NT2/D1 (cell line): ENCODE measurements around the gene GBP2.

Source experiments
- DNase-seq: peaks from one replicate; pipeline ENCODE4 v3.0.0-alpha.2; 2011; ENCODE audit warnings: low read depth, low spot score
- H3K27me3 ChIP-seq: 2 replicates; pipeline ENCODE4 v1.6.0; 2011; ENCODE audit warnings: mild to moderate bottlenecking; ENCODE audit not compliant: insufficient read length, insufficient read depth
- H3K36me3 ChIP-seq: 2 replicates; pipeline ENCODE4 v1.6.1; 2011; ENCODE audit warnings: mild to moderate bottlenecking, low read length, mixed read lengths; ENCODE audit not compliant: insufficient read depth, insufficient read length
- H3K4me1 ChIP-seq: 2 replicates; pipeline ENCODE4 v1.5.1; 2011; ENCODE audit not compliant: insufficient read depth, insufficient read length
- H3K4me3 ChIP-seq: 2 replicates; pipeline ENCODE4 v1.5.1; 2011; ENCODE audit warnings: low read depth; ENCODE audit not compliant: insufficient read length
- H3K9ac ChIP-seq: 2 replicates; pipeline ENCODE4 v1.6.0; 2011; ENCODE audit warnings: low read depth; ENCODE audit not compliant: insufficient read length
- H3K9me3 ChIP-seq: 2 replicates; pipeline ENCODE4 v1.5.1; 2011; ENCODE audit warnings: mild to moderate bottlenecking, low read length; ENCODE audit not compliant: insufficient read depth
- SUZ12 ChIP-seq: IDR thresholded peaks from 2 replicates; pipeline ENCODE4 v1.6.1; 2011; ENCODE audit not compliant: insufficient read length, insufficient read depth; ENCODE audit errors: extremely low read depth
- YY1 ChIP-seq: IDR thresholded peaks from 2 replicates; pipeline ENCODE4 v1.6.1; 2011; ENCODE audit not compliant: insufficient read length, insufficient read depth
- ZNF274 ChIP-seq: IDR thresholded peaks from 2 replicates; pipeline ENCODE4 v1.6.1; 2011; ENCODE audit warnings: mild to moderate bottlenecking, low read depth, low read length

GBP2 gene

DNA sequence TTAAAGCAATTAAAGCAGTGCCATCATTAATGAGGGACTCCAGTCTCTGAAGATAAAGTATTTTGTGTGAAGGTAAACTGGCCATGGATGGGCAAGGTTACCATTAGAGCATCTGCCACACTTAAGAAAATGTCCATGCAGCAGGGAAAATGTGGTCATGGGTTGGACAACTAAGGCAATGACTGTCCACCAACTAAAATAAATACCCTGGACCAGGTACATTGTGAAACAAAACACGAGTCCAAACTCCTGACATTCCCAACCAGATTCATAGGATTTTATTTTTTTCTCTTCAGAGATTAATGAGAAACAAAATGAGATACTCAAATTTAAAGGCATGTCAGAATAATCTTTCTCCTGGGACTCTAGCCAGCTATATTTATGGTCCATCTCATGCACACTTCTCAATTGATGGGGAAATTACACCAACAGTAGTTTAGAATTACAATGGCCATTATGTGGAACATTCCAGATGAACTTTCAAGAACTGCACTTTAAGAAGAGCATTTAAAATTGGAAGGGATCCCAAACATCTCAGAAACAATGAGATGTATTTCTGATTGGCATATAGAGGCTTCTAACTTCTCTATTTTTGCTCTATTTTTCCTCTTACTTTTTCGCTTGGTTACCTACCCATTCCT lies 41.8 kb upstream of the GBP2 start:
- Histone ChIP-seq H3K27me3 (no peaks in the 10 kb centered on the region), H3K9ac (no peak overlapping the region), H3K4me3 (no peak overlapping the region), H3K9me3 (no peaks in the 10 kb centered on the region), H3K36me3 (no peaks in the 10 kb centered on the region), H3K4me1 (no peaks in the 10 kb centered on the region)
- no peak for DNase-seq
- TF ChIP-seq SUZ12 (no peak), YY1 (no peak), ZNF274 (no peak)

DNA sequence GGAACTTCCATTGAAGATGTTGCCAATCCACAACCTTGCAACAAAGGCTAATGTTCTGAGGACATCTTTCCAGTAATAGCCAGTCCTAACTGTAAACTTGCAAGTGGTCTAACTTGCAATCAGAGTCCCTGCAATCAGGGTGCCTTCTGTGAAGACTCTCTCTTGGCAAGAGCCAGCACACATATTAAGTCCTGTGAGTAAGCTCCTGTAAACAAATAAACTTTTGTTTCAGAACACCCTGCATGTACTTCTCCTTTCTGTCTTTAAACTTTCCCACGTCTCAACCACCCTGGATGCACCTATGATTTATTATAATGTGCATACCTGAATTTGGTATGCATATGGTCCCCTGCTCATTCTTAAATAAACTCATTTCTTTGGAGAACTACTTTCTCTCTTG lies 40.8 kb upstream of the GBP2 start:
- H3K9ac ChIP-seq, result no peak overlapping the region
- H3K4me3 ChIP-seq, result no peak overlapping the region
- H3K27me3 ChIP-seq, result no peaks in the 10 kb centered on the region
- no peaks in the 10 kb centered on the region for H3K36me3 ChIP-seq
- no peaks in the 10 kb centered on the region for H3K4me1 ChIP-seq
- TF ChIP-seq SUZ12 (no peak), YY1 (no peak), ZNF274 (no peak)
- DNase-seq, result no peak
- no peaks in the 10 kb centered on the region for H3K9me3 ChIP-seq

DNA sequence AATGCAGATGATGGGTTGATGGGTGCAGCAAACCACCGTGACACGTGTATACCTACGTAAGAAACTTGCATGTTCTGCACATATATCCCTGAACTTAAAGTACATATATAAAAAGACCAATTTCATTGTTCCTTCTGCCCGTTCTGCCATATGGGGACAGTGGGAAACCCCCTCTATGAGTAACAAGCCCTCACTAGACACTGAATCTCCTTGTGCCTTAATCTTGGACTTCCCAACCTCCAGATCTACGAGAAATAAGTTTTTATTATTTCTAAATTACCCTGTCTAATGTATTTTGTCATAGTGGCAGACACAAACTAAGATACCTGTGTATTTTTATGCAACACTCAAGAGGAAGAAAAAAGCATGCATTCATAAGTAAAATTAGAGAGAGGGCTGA lies 39.9 kb upstream of the GBP2 start:
- Histone ChIP-seq H3K9me3 (no peaks in the 10 kb centered on the region), H3K4me1 (no peaks in the 10 kb centered on the region), H3K36me3 (no peaks in the 10 kb centered on the region), H3K9ac (no peak overlapping the region), H3K4me3 (no peak overlapping the region), H3K27me3 (no peaks in the 10 kb centered on the region)
- no peak for DNase-seq
- TF ChIP-seq YY1 (no peak), SUZ12 (no peak), ZNF274 (no peak)

DNA sequence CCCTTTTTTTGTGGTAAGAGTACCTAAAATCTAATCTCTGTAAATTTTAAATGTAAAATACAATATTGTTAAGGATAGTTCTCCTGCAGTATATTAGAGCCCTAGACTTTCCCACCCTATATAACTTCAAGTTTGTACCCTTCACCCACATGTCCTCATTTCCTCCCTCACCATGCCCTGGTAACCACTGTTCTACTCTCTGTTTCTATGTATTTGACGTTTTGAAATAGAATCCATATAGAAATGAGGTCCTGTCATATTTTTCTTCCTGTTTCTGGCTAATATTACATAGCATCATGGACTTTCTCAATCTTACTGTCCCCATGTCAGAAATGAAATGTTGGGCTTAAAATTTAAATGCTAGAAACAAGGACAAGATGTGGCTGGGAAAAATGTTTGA lies 25.1 kb upstream of the GBP2 start:
- DNase-seq, result no peak
- Histone ChIP-seq H3K4me1 (no peaks in the 10 kb centered on the region), H3K36me3 (no peaks in the 10 kb centered on the region), H3K9me3 (no peaks in the 10 kb centered on the region), H3K4me3 (no peak overlapping the region), H3K9ac (no peak overlapping the region), H3K27me3 (no peaks in the 10 kb centered on the region)
- TF ChIP-seq ZNF274 (no peak), SUZ12 (no peak), YY1 (no peak)

DNA sequence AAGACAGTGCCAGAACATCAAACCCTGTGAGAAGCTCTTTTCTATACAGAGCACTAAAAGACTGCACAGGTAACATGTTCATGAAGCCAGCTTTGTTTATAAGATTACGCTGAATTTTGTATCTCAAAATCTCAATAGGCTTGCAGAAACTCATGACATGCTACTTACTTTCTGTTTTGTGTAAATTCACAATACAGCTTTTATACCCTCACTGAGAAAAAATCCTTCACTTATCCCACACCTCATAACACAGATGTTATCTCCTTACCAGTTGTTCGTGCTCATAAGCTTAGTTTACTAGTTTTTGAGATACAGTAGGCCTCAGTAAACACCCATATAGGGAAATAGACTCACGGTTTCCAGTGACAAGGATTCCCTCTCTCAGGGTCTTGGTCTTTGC lies 24.1 kb upstream of the GBP2 start:
- Histone ChIP-seq H3K27me3 (no peaks in the 10 kb centered on the region), H3K4me1 (no peaks in the 10 kb centered on the region), H3K4me3 (no peak overlapping the region), H3K9me3 (no peaks in the 10 kb centered on the region), H3K36me3 (no peaks in the 10 kb centered on the region), H3K9ac (no peak overlapping the region)
- no peak for DNase-seq
- TF ChIP-seq ZNF274 (no peak), YY1 (no peak), SUZ12 (no peak)

DNA sequence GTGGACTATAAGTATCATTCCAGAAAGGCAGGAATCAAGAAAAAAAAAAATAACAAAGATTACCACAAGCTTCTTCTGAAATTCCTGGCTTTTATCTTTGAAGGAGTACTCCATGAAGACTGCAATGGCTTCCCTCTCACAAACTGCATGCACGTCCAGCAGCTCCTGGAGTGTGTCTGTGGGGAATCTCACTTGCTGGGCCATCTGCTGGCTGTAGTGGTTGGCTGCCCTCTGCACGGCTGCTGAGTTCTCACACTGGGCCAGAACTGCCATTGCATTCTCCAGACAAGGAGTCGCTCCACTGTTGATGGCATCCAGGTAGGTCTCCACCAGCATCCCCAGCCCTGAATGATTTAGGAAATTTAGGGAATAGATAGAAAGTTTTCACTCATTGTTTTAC lies 23.3 kb upstream of the GBP2 start:
- no peak overlapping the region for H3K9ac ChIP-seq
- no peaks in the 10 kb centered on the region for H3K4me1 ChIP-seq
- DNase-seq, result no peak
- H3K9me3 ChIP-seq, result no peaks in the 10 kb centered on the region
- H3K4me3 ChIP-seq, result no peak overlapping the region
- H3K27me3 ChIP-seq, result no peaks in the 10 kb centered on the region
- no peaks in the 10 kb centered on the region for H3K36me3 ChIP-seq
- TF ChIP-seq ZNF274 (no peak), YY1 (no peak), SUZ12 (no peak)

DNA sequence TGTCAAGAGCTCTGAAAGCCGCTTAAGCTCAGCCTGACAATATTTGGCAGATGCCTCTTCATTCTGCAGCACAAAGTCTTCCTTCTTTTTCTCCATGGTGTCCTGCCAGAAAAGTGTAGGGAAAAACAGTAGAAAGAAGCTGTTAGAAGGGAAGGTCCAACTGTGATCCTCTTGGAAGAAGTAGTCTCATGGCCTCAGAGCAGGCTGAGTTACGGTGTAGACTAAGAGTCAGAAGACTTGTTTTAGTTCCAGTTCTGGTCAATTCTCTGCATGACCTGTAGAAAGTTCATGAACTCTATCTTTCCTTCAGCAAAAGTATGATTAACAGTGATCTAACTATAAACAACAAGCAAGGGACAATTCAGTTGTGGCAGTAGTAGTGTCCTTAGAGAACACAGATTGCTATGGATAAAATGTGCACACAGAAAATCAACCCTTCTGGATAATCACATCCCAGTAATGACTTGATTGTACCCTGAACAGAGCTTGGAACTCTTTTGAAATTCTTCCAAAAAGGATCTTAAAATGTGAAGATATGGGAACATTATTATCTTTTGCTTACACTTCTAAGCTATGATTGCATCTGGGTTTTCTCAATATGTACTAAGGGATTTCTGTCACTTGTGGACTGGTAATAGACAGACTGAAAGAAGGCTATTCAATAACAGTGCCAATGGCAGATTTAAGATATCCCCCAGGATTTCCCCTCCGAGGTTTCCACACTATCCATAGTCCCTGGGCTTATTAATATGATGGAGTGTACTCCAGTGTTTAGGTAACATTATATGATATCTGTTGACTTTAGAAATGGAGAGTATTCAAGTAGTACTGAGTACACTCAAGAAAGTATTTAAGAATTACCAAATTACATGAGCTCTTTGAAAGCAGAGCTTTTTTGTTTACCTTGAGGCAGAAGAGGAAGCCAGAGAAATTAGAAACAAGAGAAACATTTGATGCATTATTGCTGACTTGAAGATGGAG lies 22.1 kb upstream of the GBP2 start:
- TF ChIP-seq SUZ12 (no peak), ZNF274 (no peak), YY1 (no peak)
- no peak for DNase-seq
- Histone ChIP-seq H3K36me3 (no peaks in the 10 kb centered on the region), H3K4me1 (no peaks in the 10 kb centered on the region), H3K9ac (no peak overlapping the region), H3K27me3 (no peaks in the 10 kb centered on the region), H3K9me3 (no peaks in the 10 kb centered on the region; the same call in 1 of the 2 replicates), H3K4me3 (no peak overlapping the region)
